K562 (cell line): ENCODE data around the gene USP20. TPM values are rescaled to one million over a fixed set of nuclear protein-coding genes. Genes with fewer than 3 reads are reported as not detected.

ENCODE experiments used
- BDP1 ChIP-seq: IDR thresholded peaks from 3 replicates; pipeline ENCODE4 v1.6.1; 2011; ENCODE audit not compliant: insufficient read length, insufficient read depth
- CBX5 ChIP-seq: IDR thresholded peaks from 2 replicates; pipeline ENCODE4 v1.6.1; 2014; ENCODE audit warnings: low read depth, borderline replicate concordance
- ELF4 ChIP-seq: fragments of 450-650 bp; formaldehyde crosslinking; IDR thresholded peaks from 2 replicates; pipeline ENCODE4 v1.4.0; 2022; ENCODE audit warnings: missing genetic modification characterization
- ETV5 ChIP-seq: sonication (generic); formaldehyde crosslinking; IDR thresholded peaks from 2 replicates; pipeline ENCODE4 v1.4.0; 2020; ENCODE audit warnings: low read depth, mild to moderate bottlenecking, missing genetic modification reagents
- HBP1 ChIP-seq: fragments of 450-650 bp; formaldehyde crosslinking; IDR thresholded peaks from 2 replicates; pipeline ENCODE4 v1.4.0; 2022; ENCODE audit warnings: missing genetic modification characterization
- JUN ChIP-seq, 2 experiments: sonication (generic) in 1 of 2; formaldehyde crosslinking in 1 of 2; IDR thresholded peaks; 2 replicates each; pipeline versions ENCODE4 v1.6.1 to v1.8.0; 2012 to 2022; ENCODE audit warnings: borderline replicate concordance in 2 of 2, mild to moderate bottlenecking in 2 of 2, improper control_type of control experiment in 1 of 2, low read depth in 1 of 2, low read length in 1 of 2, missing genetic modification reagents in 1 of 2
- MITF ChIP-seq: IDR thresholded peaks from 2 replicates; pipeline ENCODE4 v1.6.1; 2014; ENCODE audit warnings: antibody characterized with exemption
- POLR3A ChIP-seq: IDR thresholded peaks from 2 replicates; pipeline ENCODE4 v1.6.1; 2011; ENCODE audit warnings: borderline replicate concordance, mild to moderate bottlenecking, moderate library complexity; ENCODE audit not compliant: insufficient read length, insufficient read depth; ENCODE audit errors: extremely low read depth
- RB1 ChIP-seq: fragments of 450-650 bp; IDR thresholded peaks from 2 replicates; pipeline ENCODE4 v1.6.1; 2017; ENCODE audit warnings: low read depth, mild to moderate bottlenecking
- SIX5 ChIP-seq, 2 experiments: IDR thresholded peaks; 2 replicates each; pipeline ENCODE4 v1.6.1; 2011; ENCODE audit warnings: low read length in 2 of 2, borderline replicate concordance in 1 of 2, low read depth in 1 of 2, mild to moderate bottlenecking in 1 of 2, moderate library complexity in 1 of 2; ENCODE audit not compliant: insufficient read depth in 1 of 2
- ZBTB1 ChIP-seq: sonication (generic); formaldehyde crosslinking; IDR thresholded peaks from 2 replicates; pipeline ENCODE4 v1.8.1; 2023; ENCODE audit warnings: missing genetic modification reagents, low read depth, mild to moderate bottlenecking, borderline replicate concordance
- ZBTB12 ChIP-seq: fragments of 250-450 bp; sonication (Bioruptor Pico); IDR thresholded peaks from 2 replicates; pipeline ENCODE4 v1.4.0; 2020
- ZBTB43 ChIP-seq: sonication (generic); formaldehyde crosslinking; IDR thresholded peaks from 2 replicates; pipeline ENCODE4 v1.8.0; 2023; ENCODE audit warnings: mild to moderate bottlenecking, missing genetic modification reagents
- ZNF224 ChIP-seq: sonication (generic); formaldehyde crosslinking; IDR thresholded peaks from 2 replicates; pipeline ENCODE4 v1.8.0; 2022; ENCODE audit warnings: mild to moderate bottlenecking, missing genetic modification reagents
- ZNF584 ChIP-seq: fragments of 200-800 bp; sonication (Bioruptor generic); IDR thresholded peaks from 2 replicates; pipeline ENCODE4 v1.6.1; 2016; ENCODE audit warnings: low read depth, mild to moderate bottlenecking, missing genetic modification characterization, missing compliant biosample characterization
- ZNF778 ChIP-seq: fragments of 450-650 bp; formaldehyde crosslinking; IDR thresholded peaks from 2 replicates; pipeline ENCODE4 v1.4.0; 2020; ENCODE audit warnings: mild to moderate bottlenecking, moderate library complexity
- ZSCAN29 ChIP-seq: fragments of 450-650 bp; IDR thresholded peaks from 2 replicates; pipeline ENCODE4 v1.6.1; 2017
- polyA plus RNA-seq, 8 experiments: library from polyadenylated mRNA; depleted of rRNA in 4 of 8; stranded (reverse) in 5 of 8; unstranded in 3 of 8; fragments of >200 nt; fragmentation: Nextera tagmentation in 2 of 8; fragmentation: Illumina TruSeq in 1 of 8; extraction: Ambion mirVana in 2 of 8; extraction: Trizol in 1 of 8; gene quantifications; 2 replicates each; pipeline versions ENCODE4 v1.2.1 to v1.2.3, GENCODE V29; 2011 to 2014; ENCODE audit warnings: inconsistent platforms in 1 of 8, missing spikeins in 1 of 8
- total RNA-seq, 7 experiments: library from RNA; depleted of rRNA in 6 of 7; stranded (reverse); fragments of >200 nt in 6 of 7; fragmentation: Illumina TruSeq in 2 of 7; extraction: Trizol in 2 of 7; gene quantifications; 2 replicates each; pipeline versions ENCODE4 v1.2.1 to v1.2.3, GENCODE V29; 2011 to 2021; ENCODE audit warnings: low replicate concordance in 1 of 7
- TF ChIP-seq, protein P1 (sequence below), 2 experiments: fragments of 450-650 bp in 1 of 2; sonication (generic) in 1 of 2; formaldehyde crosslinking; conservative IDR thresholded peaks; 2 replicates each; pipeline versions ENCODE4 v1.4.0 to v1.8.1; 2020 to 2022; ENCODE audit warnings: mild to moderate bottlenecking in 1 of 2, missing genetic modification reagents in 1 of 2

Gene USP20
- total and polyA plus RNA-seq, 9 of the 15 experiments (the other 6 are each of a cell fraction or from before 2014, with no cell fraction given): 1.9 to 136 (median 49.1) TPM

GRCh38 chr9:129802833-129803675 lies 32.2 kb upstream of the USP20 start, which contains the start of gene TOR1B (continued):
- TF ChIP-seq JUN (IDR thresholded peaks at IDR 0.05; ENCODE audit: borderline replicate concordance, low read depth, low read length) (peak; percentile 55; the same call in 1 of the 2 replicates), JUN (CRISPR knock-in tag; IDR thresholded peaks at IDR 0.05; ENCODE audit: borderline replicate concordance) (peak; percentile 66; the same call in 1 of the 2 replicates), ZNF778 (CRISPR knock-in tag) (no peak), CBX5 (no peak; the same call in 1 of the 2 replicates), ZSCAN29 (no peak), HBP1 (CRISPR knock-in tag) (no peak), ZBTB12 (CRISPR knock-in tag) (peak; percentile 96), POLR3A (no peak), ZBTB1 (peak; percentile 99), ZNF584 (no peak), ZNF224 (CRISPR knock-in tag) (peak; percentile 35; the same call in 1 of the 2 replicates), ETV5 (0 out of 2 replicates have a peak, but pooled peaks have one; percentile 22), SIX5 (IDR thresholded peaks at IDR 0.05; ENCODE audit: borderline replicate concordance in 1 of 2, insufficient read depth in 1 of 2, low read depth in 1 of 2, low read length in 2 of 2) (peak; percentile 64 to 77; a peak in 3 of 4 replicates), ZBTB43 (CRISPR knock-in tag) (no peak), MITF (no peak; the same call in 1 of the 2 replicates), RB1 (peak; percentile 98), ELF4 (CRISPR knock-in tag) (no peak), BDP1 (no peak)
- TF ChIP-seq, protein P1, sequence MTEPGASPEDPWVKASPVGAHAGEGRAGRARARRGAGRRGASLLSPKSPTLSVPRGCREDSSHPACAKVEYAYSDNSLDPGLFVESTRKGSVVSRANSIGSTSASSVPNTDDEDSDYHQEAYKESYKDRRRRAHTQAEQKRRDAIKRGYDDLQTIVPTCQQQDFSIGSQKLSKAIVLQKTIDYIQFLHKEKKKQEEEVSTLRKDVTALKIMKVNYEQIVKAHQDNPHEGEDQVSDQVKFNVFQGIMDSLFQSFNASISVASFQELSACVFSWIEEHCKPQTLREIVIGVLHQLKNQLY (CRISPR knock-in tag; conservative IDR thresholded peaks at IDR 0.05): 0 out of 4 replicates have a peak, but pooled peaks of 1 of the 2 experiments have one; percentile 41
